ENCODE results near the gene BBX.

The BBX gene

GRCh38 chr3:107753976-107754375, 231.2 kb downstream of the BBX start:
- DNase-seq (ENCODE audit: low spot score) = no peak
- TF ChIP-seq CTCF (IDR thresholded peaks at IDR 0.05; ENCODE audit: extremely low read depth, missing control alignments) = no peak

DNA sequence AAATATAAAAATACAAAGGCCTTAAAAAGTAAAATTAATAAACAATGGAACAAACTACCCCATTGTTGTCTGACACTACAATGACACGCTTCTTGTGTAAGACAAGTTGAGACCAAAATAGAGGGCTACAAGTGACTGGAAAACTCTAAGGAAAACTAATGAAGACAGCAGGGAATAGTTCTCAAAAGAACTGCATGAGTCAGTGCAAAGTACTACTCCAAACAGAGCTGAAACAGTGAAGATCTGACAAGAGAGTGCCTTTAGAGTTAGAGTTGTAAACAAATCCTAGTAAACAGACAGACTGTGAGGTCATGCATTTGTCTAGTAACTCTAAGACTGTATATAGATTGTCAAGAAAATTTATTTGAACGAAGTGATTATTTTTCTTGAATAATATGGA, 233.9 kb downstream of the BBX start:
- no peak for DNase-seq (ENCODE audit: low spot score)
- no peak for TF ChIP-seq CTCF (IDR thresholded peaks at IDR 0.05; ENCODE audit: extremely low read depth, missing control alignments)

DNA sequence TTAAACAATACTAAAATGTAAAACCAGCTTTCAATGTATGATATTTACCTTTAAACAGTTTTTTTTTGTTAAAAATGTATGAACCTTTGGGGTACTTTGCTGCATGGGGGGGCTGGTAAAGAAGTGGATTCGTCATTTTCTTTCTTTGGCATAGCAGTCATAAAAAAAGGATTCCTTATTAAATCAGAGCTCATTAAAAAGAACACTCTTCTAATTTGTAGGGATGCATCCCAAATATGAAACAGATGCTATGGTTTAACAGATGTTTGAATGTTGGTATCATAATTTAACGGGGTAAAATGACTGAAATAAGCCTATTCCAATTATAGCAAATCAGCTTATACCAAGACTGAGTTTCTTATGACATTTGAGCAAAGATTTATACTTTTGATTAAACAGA, 234.4 kb downstream of the BBX start:
- TF ChIP-seq CTCF (IDR thresholded peaks at IDR 0.05; ENCODE audit: extremely low read depth, missing control alignments) = no peak
- no peak for DNase-seq (ENCODE audit: low spot score)

- TF ChIP-seq CTCF (IDR thresholded peaks at IDR 0.05; ENCODE audit: extremely low read depth, missing control alignments) = no peak
- no peak for DNase-seq (ENCODE audit: low spot score)
Observed at GRCh38 chr3:107760144-107760543, 237.4 kb downstream of the BBX start.

DNA sequence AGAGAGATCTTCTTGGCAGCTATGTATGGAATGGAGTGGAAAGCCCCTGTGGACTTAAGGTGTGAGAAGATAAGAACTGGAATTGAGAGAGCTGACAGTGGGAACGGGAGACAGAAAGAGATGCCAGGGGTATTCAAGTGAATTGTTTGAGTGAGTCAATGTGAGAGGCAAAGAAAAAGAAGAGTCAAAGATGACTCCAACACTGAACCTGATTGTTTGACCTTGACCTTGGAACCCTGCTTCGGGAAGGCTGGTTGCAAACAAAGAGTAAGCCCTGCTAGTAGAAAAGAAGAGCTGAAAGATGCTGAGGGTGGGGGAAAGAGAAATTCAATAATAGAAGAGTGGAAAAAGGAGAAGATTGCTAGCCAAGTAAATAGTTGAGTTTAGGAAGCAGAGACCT, 238.6 kb downstream of the BBX start:
- no peak for DNase-seq (ENCODE audit: low spot score)
- TF ChIP-seq CTCF (IDR thresholded peaks at IDR 0.05; ENCODE audit: extremely low read depth, missing control alignments) = no peak

DNA sequence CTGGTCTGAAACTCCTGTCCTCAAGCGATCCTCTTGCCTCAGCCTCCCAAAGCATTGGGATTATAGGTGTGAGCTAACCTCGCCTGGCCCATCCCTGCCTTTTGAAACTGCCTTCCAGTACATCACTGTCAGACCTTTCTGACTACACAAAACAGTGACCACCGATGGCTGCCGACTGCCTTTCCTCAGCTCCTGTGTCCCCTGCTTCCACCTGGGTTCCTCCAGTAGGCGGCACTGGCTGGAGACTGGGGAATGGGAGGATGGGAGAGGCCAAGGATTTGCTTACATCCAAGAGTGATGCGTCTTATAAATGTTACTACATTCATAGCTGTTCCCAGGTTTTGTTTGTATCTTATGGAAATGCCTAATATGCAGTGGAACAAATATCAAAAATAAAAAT, 242.8 kb downstream of the BBX start:
- TF ChIP-seq CTCF (IDR thresholded peaks at IDR 0.05; ENCODE audit: extremely low read depth, missing control alignments) = no peak
- no peak for DNase-seq (ENCODE audit: low spot score)

- TF ChIP-seq CTCF (IDR thresholded peaks at IDR 0.05; ENCODE audit: extremely low read depth, missing control alignments) = no peak
- DNase-seq (ENCODE audit: low spot score) = no peak
Observed at GRCh38 chr3:107767897-107768605, 245.3 kb downstream of the BBX start.
